Endothelial cell (in vitro differentiated cells): Measurements from ENCODE around the gene POLA1. TPM values are rescaled to one million over a fixed set of nuclear protein-coding genes. Genes with fewer than 3 reads are reported as not detected.

Experiments
- DNase-seq: peaks from one replicate; pipeline ENCODE4 v3.0.0; 2021; ENCODE audit warnings: low spot score
- H3K27ac Mint-ChIP-seq: one replicate; pipeline ENCODE4 v1.8.0; 2021; ENCODE audit warnings: mixed read lengths, inconsistent platforms; ENCODE audit not compliant: unreplicated experiment
- H3K27me3 Mint-ChIP-seq: one replicate; pipeline ENCODE4 v1.8.0; 2021; ENCODE audit warnings: mild to moderate bottlenecking, moderate library complexity, mixed read lengths, inconsistent platforms; ENCODE audit not compliant: unreplicated experiment
- H3K36me3 Mint-ChIP-seq: one replicate; pipeline ENCODE4 v1.8.0; 2021; ENCODE audit warnings: mild to moderate bottlenecking, low read depth, mixed read lengths, inconsistent platforms; ENCODE audit not compliant: unreplicated experiment
- H3K4me1 Mint-ChIP-seq: one replicate; pipeline ENCODE4 v1.8.0; 2021; ENCODE audit warnings: mild to moderate bottlenecking, mixed read lengths, inconsistent platforms; ENCODE audit not compliant: unreplicated experiment
- H3K4me3 Mint-ChIP-seq: one replicate; pipeline ENCODE4 v1.8.0; 2021; ENCODE audit warnings: mild to moderate bottlenecking, mixed read lengths, inconsistent platforms; ENCODE audit not compliant: unreplicated experiment
- H3K9me3 Mint-ChIP-seq: one replicate; pipeline ENCODE4 v1.8.0; 2021; ENCODE audit warnings: mixed read lengths, inconsistent platforms; ENCODE audit not compliant: unreplicated experiment
- CTCF ChIP-seq: fragments of 200-600 bp; sonication (generic); IDR thresholded peaks from one replicate; pipeline ENCODE4 v1.5.0; 2021; ENCODE audit warnings: antibody characterized with exemption; ENCODE audit not compliant: unreplicated experiment
- total RNA-seq: library from RNA; stranded (reverse); fragmentation: NEBNext Ultra II Directional; extraction: Animal tissue kit (Norgen Biotek cat#: 25700); gene quantifications from one replicate; pipeline ENCODE4 v1.2.1, GENCODE V29; 2021; ENCODE audit not compliant: unreplicated experiment

Gene POLA1
- total RNA-seq, 1 donor from 2014 or later = 12.9 TPM

GRCh38 chrX:24934279-24934678, 240.6 kb downstream of the POLA1 start:
- Mint-ChIP-seq H3K27ac (no peak overlapping the region), H3K4me1 (no peaks in the 10 kb centered on the region), H3K27me3 (no peaks in the 10 kb centered on the region), H3K9me3 (no peaks in the 10 kb centered on the region), H3K36me3 (no peaks in the 10 kb centered on the region), H3K4me3 (no peak overlapping the region)
- TF ChIP-seq CTCF = no peak
- no peak for DNase-seq

- Mint-ChIP-seq H3K27ac (no peak overlapping the region), H3K4me3 (no peak overlapping the region), H3K9me3 (no peaks in the 10 kb centered on the region), H3K4me1 (no peaks in the 10 kb centered on the region), H3K27me3 (no peaks in the 10 kb centered on the region), H3K36me3 (no peaks in the 10 kb centered on the region)
- DNase-seq = no peak
- TF ChIP-seq CTCF = no peak
These were observed 251.3 kb downstream of the POLA1 start for GRCh38 chrX:24945009-24945408.

GRCh38 chrX:24946369-24946768, 252.7 kb downstream of the POLA1 start:
- H3K27ac Mint-ChIP-seq = no peak overlapping the region
- no peak for TF ChIP-seq CTCF
- no peaks in the 10 kb centered on the region for H3K9me3 Mint-ChIP-seq
- no peak for DNase-seq
- no peaks in the 10 kb centered on the region for H3K27me3 Mint-ChIP-seq
- no peaks in the 10 kb centered on the region for H3K36me3 Mint-ChIP-seq
- H3K4me3 Mint-ChIP-seq = no peak overlapping the region
- no peaks in the 10 kb centered on the region for H3K4me1 Mint-ChIP-seq

GRCh38 chrX:24954732-24955131, 261.0 kb downstream of the POLA1 start:
- TF ChIP-seq CTCF = no peak
- H3K4me3 Mint-ChIP-seq = no peak overlapping the region
- H3K27ac Mint-ChIP-seq = no peak overlapping the region

GRCh38 chrX:24955372-24955930, 261.7 kb downstream of the POLA1 start:
- H3K36me3 Mint-ChIP-seq = no peaks in the 10 kb centered on the region
- no peaks in the 10 kb centered on the region for H3K27me3 Mint-ChIP-seq
- no peaks in the 10 kb centered on the region for H3K9me3 Mint-ChIP-seq
- DNase-seq = no peak
- H3K27ac Mint-ChIP-seq = no peak overlapping the region
- no peak for TF ChIP-seq CTCF
- H3K4me3 Mint-ChIP-seq = no peak overlapping the region
- H3K4me1 Mint-ChIP-seq = no peaks in the 10 kb centered on the region

More at GRCh38 chrX:24954732-24955131, 261.0 kb downstream of the POLA1 start:
- Mint-ChIP-seq H3K27me3 (no peaks in the 10 kb centered on the region), H3K9me3 (no peaks in the 10 kb centered on the region), H3K4me1 (no peaks in the 10 kb centered on the region), H3K36me3 (no peaks in the 10 kb centered on the region)
- no peak for DNase-seq
